ENCODE results near the gene GOPC.

GRCh38 chr6:117590447-117590846 lies 11.9 kb downstream of the GOPC start:
- TF ChIP-seq GATA2 (IDR thresholded peaks at IDR 0.05; ENCODE audit: low read depth, low read length) (no peak), GATA3 (IDR thresholded peaks at IDR 0.05; ENCODE audit: low read depth, low read length) (no peak)
